ENCODE results near the gene PRICKLE3. TPM values are rescaled to one million over a fixed set of nuclear protein-coding genes. Genes with fewer than 3 reads are reported as not detected.

The PRICKLE3 gene
- total RNA-seq, 2 experiments from 2014 or later = 9.9 to 16.7 TPM

DNA sequence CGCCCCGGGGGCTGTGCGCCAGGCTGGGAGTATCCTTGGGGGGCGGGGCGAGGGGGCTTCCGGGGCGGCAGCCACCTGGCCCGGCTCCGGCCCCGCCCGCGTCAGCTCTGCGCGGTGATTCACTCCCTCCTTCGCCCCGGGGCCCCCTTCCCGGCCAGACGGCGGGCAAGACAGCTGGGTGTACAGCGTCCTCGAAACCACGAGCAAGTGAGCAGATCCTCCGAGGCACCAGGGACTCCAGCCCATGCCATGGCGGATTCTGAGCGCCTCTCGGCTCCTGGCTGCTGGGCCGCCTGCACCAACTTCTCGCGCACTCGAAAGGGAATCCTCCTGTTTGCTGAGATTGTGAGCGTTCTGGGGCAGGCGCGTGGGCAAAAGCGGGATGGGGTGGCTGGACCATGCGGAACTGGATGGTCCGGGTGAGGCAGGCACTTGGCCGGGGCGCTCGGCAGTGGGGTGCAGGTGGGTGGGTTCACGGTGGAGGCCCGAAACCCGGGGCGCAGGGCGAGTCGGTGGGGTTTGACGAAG lies 14.4 kb downstream of the PRICKLE3 start, which contains the start of gene PLP2:
Gene PLP2, plus strand, starts transcription at position 147 of the 528 bp plus-strand sequence. Its CDS starts 103 bp downstream, at position 250.
- Histone ChIP-seq H3K4me2 (ENCODE audit: low read length) (peak within 1 kb of the TSS; percentile 89), H3K9me2 (ENCODE audit: insufficient read depth, low read length) (no peaks in the 10 kb centered on the region), H3K36me3 (ENCODE audit: insufficient read depth, low read length) (peaks cover 40% of the 10 kb centered on the region), H3K27ac (ENCODE audit: low read depth, low read length, poor library complexity, severe bottlenecking) (peak within 1 kb of the TSS; percentile 77), H3K4me1 (ENCODE audit: insufficient read depth, low read length, poor library complexity, severe bottlenecking) (peaks cover 41% of the 10 kb centered on the region), H3K4me3 (ENCODE audit: low read depth, low read length, poor library complexity, severe bottlenecking) (peak within 1 kb of the TSS; percentile 93), H4K20me1 (ENCODE audit: insufficient read depth, low read length) (peaks cover 6% of the 10 kb centered on the region; the same call in 1 of the 2 replicates), H2AFZ (ENCODE audit: low read length) (peak within 1 kb of the TSS; percentile 32), H3K9me3 (ENCODE audit: low read length) (no peaks in the 10 kb centered on the region), H3K79me2 (ENCODE audit: insufficient read depth, low read depth, low read length) (peaks cover 7% of the 10 kb centered on the region; the same call in 1 of the 2 replicates)
- peak; percentile 67 for DNase-seq (ENCODE audit: low spot score)
- TF ChIP-seq CTCF (conservative IDR thresholded peaks at IDR 0.05; ENCODE audit: low read length) (no peak), EZH2phosphoT487 (IDR thresholded peaks at IDR 0.05; ENCODE audit: borderline replicate concordance, low read depth, low read length) (no peak)
- POLR2A ChIA-PET = interaction anchor here (0.7 to 1.0 kb wide), 4 partner anchors 14 to 602 kb away, joined by 3 read pairs; no protein-coding TSS in a partner anchor
- no TSS peak for BruUV-seq (replicated peaks)
- CTCF ChIA-PET (ENCODE audit: unreplicated experiment) = interaction anchor here (0.6 kb wide), 1 partner anchor 16 kb away, joined by 3 read pairs; no protein-coding TSS in a partner anchor
- intact Hi-C loops (cut with micrococcal nuclease; ENCODE audit: unreplicated experiment) = no loop called here

- no peaks in the 10 kb centered on the region for H3K79me2 ChIP-seq (ENCODE audit: insufficient read depth, low read depth, low read length)
- intact Hi-C loops (cut with micrococcal nuclease; ENCODE audit: unreplicated experiment) = loop anchor here (2.0 kb wide), 1 partner anchor 23 kb away; no protein-coding TSS in a partner anchor
- ChIA-PET POLR2A (interaction anchor here (0.7 to 2.1 kb wide), 6 partner anchors 9 to 101 kb away, joined by 3 to 13 read pairs (median 4); no protein-coding TSS in a partner anchor), CTCF (ENCODE audit: unreplicated experiment) (interaction anchor here (1.8 to 2.6 kb wide), 2 partner anchors 12 to 23 kb away, joined by 8 to 9 read pairs; no protein-coding TSS in a partner anchor)
- H4K20me1 ChIP-seq (ENCODE audit: insufficient read depth, low read length) = 0 out of 2 replicates have a peak, but pooled peaks cover under 1% of the 10 kb centered on the region
- no peaks in the 10 kb centered on the region for H3K9me3 ChIP-seq (ENCODE audit: low read length)
- peak overlapping the region; percentile 62 for H3K4me3 ChIP-seq (ENCODE audit: low read depth, low read length, poor library complexity, severe bottlenecking)
- no peaks in the 10 kb centered on the region for H3K36me3 ChIP-seq (ENCODE audit: insufficient read depth, low read length)
- H3K4me2 ChIP-seq (ENCODE audit: low read length) = peak overlapping the region; percentile 87
- TF ChIP-seq CTCF (conservative IDR thresholded peaks at IDR 0.05; ENCODE audit: low read length) (no peak), EZH2phosphoT487 (IDR thresholded peaks at IDR 0.05; ENCODE audit: borderline replicate concordance, low read depth, low read length) (no peak)
- H3K9me2 ChIP-seq (ENCODE audit: insufficient read depth, low read length) = no peaks in the 10 kb centered on the region
- BruUV-seq (replicated peaks) = no TSS peak
- H3K27ac ChIP-seq (ENCODE audit: low read depth, low read length, poor library complexity, severe bottlenecking) = peak overlapping the region; percentile 83
- peak overlapping the region; percentile 31; the same call in 1 of the 2 replicates for H2AFZ ChIP-seq (ENCODE audit: low read length)
- DNase-seq (ENCODE audit: low spot score) = no peak
- peaks cover 50% of the 10 kb centered on the region for H3K4me1 ChIP-seq (ENCODE audit: insufficient read depth, low read length, poor library complexity, severe bottlenecking)
These were observed 18.4 kb downstream of the PRICKLE3 start for GRCh38 chrX:49167740-49168108.
